H9 (cell line): ENCODE results near the gene CCDC7. TPM values are rescaled to one million over a fixed set of nuclear protein-coding genes. Genes with fewer than 3 reads are reported as not detected.

Experiments
- DNase-seq: peaks from one replicate; pipeline ENCODE4 v3.0.0-alpha.2; 2017
- H2AFZ ChIP-seq: one replicate; pipeline ENCODE4 v1.6.1; 2013; ENCODE audit warnings: mild to moderate bottlenecking, low read length, control low read depth, moderate library complexity
- H2AK5ac ChIP-seq: 2 replicates; pipeline ENCODE4 v1.6.1; 2013; ENCODE audit warnings: low read length, control low read depth, mixed read lengths; ENCODE audit not compliant: insufficient read length
- H2BK120ac ChIP-seq: one replicate; pipeline ENCODE4 v1.6.1; 2013; ENCODE audit warnings: low read depth, mild to moderate bottlenecking, low read length, control low read depth, inconsistent platforms; ENCODE audit not compliant: poor library complexity, severe bottlenecking
- H2BK12ac ChIP-seq: 2 replicates; pipeline ENCODE4 v1.6.1; 2013; ENCODE audit warnings: low read length, control low read depth, mixed read lengths, low read depth; ENCODE audit not compliant: insufficient read length
- H2BK15ac ChIP-seq: 2 replicates; pipeline ENCODE4 v1.6.1; 2013; ENCODE audit warnings: low read depth, low read length, control low read depth
- H2BK20ac ChIP-seq: one replicate; pipeline ENCODE4 v1.6.1; 2013; ENCODE audit warnings: low read depth, mild to moderate bottlenecking, low read length, control low read depth, inconsistent platforms; ENCODE audit not compliant: poor library complexity, severe bottlenecking
- H2BK5ac ChIP-seq: 2 replicates; pipeline ENCODE4 v1.6.1; 2013; ENCODE audit warnings: low read length, control low read depth, mixed read lengths; ENCODE audit not compliant: insufficient read length
- H3K14ac ChIP-seq: 2 replicates; pipeline ENCODE4 v1.6.1; 2013; ENCODE audit warnings: low read length, control low read depth; ENCODE audit not compliant: insufficient read depth
- H3K18ac ChIP-seq: 2 replicates; pipeline ENCODE4 v1.6.1; 2013; ENCODE audit warnings: low read depth, mild to moderate bottlenecking, mixed read lengths, low read length, control low read depth; ENCODE audit not compliant: insufficient read length
- H3K23ac ChIP-seq: 2 replicates; pipeline ENCODE4 v1.6.1; 2013; ENCODE audit warnings: low read length, control low read depth, mixed read lengths, low read depth; ENCODE audit not compliant: insufficient read length
- H3K23me2 ChIP-seq: 2 replicates; pipeline ENCODE4 v1.6.1; 2013; ENCODE audit warnings: low read depth, mild to moderate bottlenecking, mixed read lengths, low read length, control low read depth; ENCODE audit not compliant: insufficient read length, poor library complexity, severe bottlenecking
- H3K27ac ChIP-seq: 2 replicates; pipeline ENCODE4 v1.5.1; 2013; ENCODE audit warnings: low read length, control low read depth, mixed read lengths, low read depth; ENCODE audit not compliant: insufficient read length
- H3K27me3 ChIP-seq: 2 replicates; pipeline ENCODE4 v1.6.1; 2013; ENCODE audit warnings: low read length, control low read depth, inconsistent platforms; ENCODE audit not compliant: insufficient read depth
- H3K4ac ChIP-seq: 2 replicates; pipeline ENCODE4 v1.6.1; 2013; ENCODE audit warnings: low read depth, mild to moderate bottlenecking, control low read depth, inconsistent platforms, low read length, moderate library complexity
- H3K4me1 ChIP-seq: 2 replicates; pipeline ENCODE4 v1.6.1; 2013; ENCODE audit warnings: low read length, control low read depth, inconsistent platforms; ENCODE audit not compliant: insufficient read depth
- H3K4me2 ChIP-seq: 2 replicates; pipeline ENCODE4 v1.6.1; 2013; ENCODE audit warnings: low read length, control low read depth, mixed read lengths; ENCODE audit not compliant: insufficient read length, insufficient read depth
- H3K56ac ChIP-seq: 2 replicates; pipeline ENCODE4 v1.6.1; 2013; ENCODE audit warnings: low read depth, mild to moderate bottlenecking, mixed read lengths, low read length, control low read depth; ENCODE audit not compliant: insufficient read length
- H3K79me1 ChIP-seq: 2 replicates; pipeline ENCODE4 v1.6.1; 2013; ENCODE audit warnings: low read depth, mild to moderate bottlenecking, moderate library complexity, low read length, control low read depth, inconsistent platforms; ENCODE audit not compliant: insufficient read depth, poor library complexity, severe bottlenecking
- H3K79me2 ChIP-seq: 2 replicates; pipeline ENCODE4 v1.6.1; 2013; ENCODE audit warnings: low read length, control low read depth, inconsistent platforms; ENCODE audit not compliant: insufficient read depth
- H3K9ac ChIP-seq: 2 replicates; pipeline ENCODE4 v1.6.1; 2013; ENCODE audit warnings: low read length, control low read depth, mixed read lengths; ENCODE audit not compliant: insufficient read length; ENCODE audit errors: extremely low read depth
- H3K9me3 ChIP-seq: one replicate; pipeline ENCODE4 v1.6.1; 2013; ENCODE audit warnings: low read depth, low read length, inconsistent platforms; ENCODE audit not compliant: control insufficient read depth
- H3T11ph ChIP-seq: one replicate; pipeline ENCODE4 v1.6.1; 2013; ENCODE audit warnings: mild to moderate bottlenecking, low read length, control low read depth, inconsistent platforms
- H4K20me1 ChIP-seq: one replicate; pipeline ENCODE4 v1.6.1; 2013; ENCODE audit not compliant: control insufficient read depth, insufficient read length, insufficient read depth
- H4K5ac ChIP-seq: 2 replicates; pipeline ENCODE4 v1.6.1; 2013; ENCODE audit warnings: low read depth, mild to moderate bottlenecking, mixed read lengths, low read length, control low read depth; ENCODE audit not compliant: insufficient read length
- H4K8ac ChIP-seq: replicated peaks from 2 replicates; pipeline ENCODE4 v1.6.1; 2013; ENCODE audit warnings: low read length, control low read depth, mixed read lengths, low read depth; ENCODE audit not compliant: insufficient read length
- H4K91ac ChIP-seq: 2 replicates; pipeline ENCODE4 v1.6.1; 2013; ENCODE audit warnings: low read depth, mild to moderate bottlenecking, moderate library complexity, mixed read lengths, low read length, control low read depth; ENCODE audit not compliant: insufficient read length
- H3K27ac Mint-ChIP-seq, 3 experiments: 2 replicates in 2 of 3; 3 replicates in 1 of 3; pipeline ENCODE4 v1.8.0; 2020 to 2021; ENCODE audit warnings: mixed read lengths in 3 of 3, mild to moderate bottlenecking in 1 of 3, moderate library complexity in 1 of 3
- H3K27me3 Mint-ChIP-seq: 2 replicates; pipeline ENCODE4 v1.8.0; 2021; ENCODE audit warnings: low read depth, mild to moderate bottlenecking, moderate library complexity, mixed read lengths
- H3K36me3 Mint-ChIP-seq, 3 experiments: 2 replicates in 2 of 3; 3 replicates in 1 of 3; pipeline ENCODE4 v1.8.0; 2020 to 2021; ENCODE audit warnings: low read depth in 3 of 3, mixed read lengths in 3 of 3; ENCODE audit not compliant: insufficient read depth in 1 of 3
- H3K4me1 Mint-ChIP-seq, 2 experiments: 2 replicates each; pipeline ENCODE4 v1.8.0; 2020; ENCODE audit warnings: mixed read lengths in 2 of 2
- H3K4me3 Mint-ChIP-seq, 2 experiments: 2 replicates in 1 of 2; 3 replicates in 1 of 2; pipeline ENCODE4 v1.8.0; 2020 to 2021; ENCODE audit warnings: mild to moderate bottlenecking in 2 of 2, mixed read lengths in 2 of 2, moderate library complexity in 1 of 2
- H3K9me3 Mint-ChIP-seq, 2 experiments: 2 replicates in 1 of 2; 3 replicates in 1 of 2; pipeline ENCODE4 v1.8.0; 2020; ENCODE audit warnings: mild to moderate bottlenecking in 2 of 2, mixed read lengths in 2 of 2, moderate library complexity in 1 of 2
- CTCF ChIP-seq: fragments of 200-600 bp; sonication (generic); conservative IDR thresholded peaks from 3 replicates; pipeline ENCODE4 v1.8.0; 2021; ENCODE audit warnings: antibody characterized with exemption, mild to moderate bottlenecking
- WGBS: extraction: QIAGEN DNeasy Blood & Tissue Kit; methylation state at CpG from one replicate; pipeline ENCODE4 v1.1.7; 2013; ENCODE audit warnings: missing lambda C conversion rate, low lambda C conversion rate, mixed read lengths; ENCODE audit not compliant: insufficient read length; ENCODE audit errors: extremely low coverage; 5-methylcytosine and 5-hydroxymethylcytosine counted together
- total RNA-seq: library from RNA; stranded (reverse); gene quantifications from 2 replicates; pipeline ENCODE4 v1.2.1, GENCODE V29; 2021

Gene CCDC7
- total RNA-seq, 1 experiment from 2014 or later = 1.6 TPM

GRCh38 chr10:32790483-32790882, 344.5 kb downstream of the CCDC7 start:
- H2BK5ac ChIP-seq = no peak overlapping the region
- H2BK15ac ChIP-seq = no peak overlapping the region
- no peak overlapping the region for H3K9ac ChIP-seq
- DNase-seq = no peak
- no peak overlapping the region for H3K23ac ChIP-seq
- H3K9me3 Mint-ChIP-seq = peaks cover 3 to 8% of the 10 kb centered on the region in 2 experiments; a peak in 3 of 5 replicates
- no peak overlapping the region for H4K5ac ChIP-seq
- H3K27me3 Mint-ChIP-seq = no peaks in the 10 kb centered on the region
- H2AK5ac ChIP-seq = no peak overlapping the region
- no peak overlapping the region for H3K4me2 ChIP-seq
- no peak overlapping the region for H4K8ac ChIP-seq
- H2AFZ ChIP-seq = no peak overlapping the region
- no peak overlapping the region for H2BK20ac ChIP-seq
- no peaks in the 10 kb centered on the region for H3K4me1 Mint-ChIP-seq
- no peaks in the 10 kb centered on the region for H3K79me2 ChIP-seq
- H3K18ac ChIP-seq = no peak overlapping the region
- no peaks in the 10 kb centered on the region for H4K20me1 ChIP-seq
- no peak for TF ChIP-seq CTCF
- H4K91ac ChIP-seq = no peak overlapping the region
- no peaks in the 10 kb centered on the region for H3K4me1 ChIP-seq
- no peak overlapping the region for H3K14ac ChIP-seq
- no CpG with 5 or more reads among the region's 1 CpG for WGBS
- no peak overlapping the region for H2BK120ac ChIP-seq
- no peak overlapping the region for H3K4ac ChIP-seq
- H3K4me3 Mint-ChIP-seq = no peak overlapping the region
- peaks cover 0 to 5% (median 0%) of the 10 kb centered on the region in 3 experiments; a peak in 2 of 7 replicates for H3K36me3 Mint-ChIP-seq
- no peak overlapping the region for H3T11ph ChIP-seq
- no peak overlapping the region; a peak in 1 of 7 replicates for H3K27ac Mint-ChIP-seq
- H3K23me2 ChIP-seq = no peaks in the 10 kb centered on the region
- H3K79me1 ChIP-seq = no peaks in the 10 kb centered on the region
- H3K27me3 ChIP-seq = no peaks in the 10 kb centered on the region
- H3K56ac ChIP-seq = no peak overlapping the region
- H2BK12ac ChIP-seq = no peak overlapping the region
- H3K27ac ChIP-seq = no peak overlapping the region
- no peaks in the 10 kb centered on the region for H3K9me3 ChIP-seq
